ENCODE measurements around the gene MYF5.

MYF5 gene

GRCh38 chr12:80708259-80708974, 8.3 kb upstream of the MYF5 start:
- no peak for DNase-seq

- DNase-seq: no peak
These were observed 7.8 kb upstream of the MYF5 start for GRCh38 chr12:80708975-80709328.

- DNase-seq: no peak
These were observed 6.6 kb upstream of the MYF5 start for GRCh38 chr12:80709811-80710726.

GRCh38 chr12:80710727-80711449, 5.8 kb upstream of the MYF5 start:
- no peak for DNase-seq

GRCh38 chr12:80711866-80712265, 4.8 kb upstream of the MYF5 start:
- no peak for DNase-seq

GRCh38 chr12:80712866-80713265, 3.8 kb upstream of the MYF5 start:
- no peak for DNase-seq

- no peak for DNase-seq
These were observed 3.3 kb upstream of the MYF5 start for GRCh38 chr12:80713419-80713818.

GRCh38 chr12:80714055-80714454, 2.7 kb upstream of the MYF5 start:
- no peak for DNase-seq

- DNase-seq: no peak
These were observed 1.9 kb upstream of the MYF5 start for GRCh38 chr12:80714846-80715245.

GRCh38 chr12:80715713-80716249, 931 bp upstream of the MYF5 start:
- no peak for DNase-seq

GRCh38 chr12:80717856-80718255, 1.1 kb downstream of the MYF5 start:
- no peak for DNase-seq

- no peak for DNase-seq
These were observed 3.8 kb downstream of the MYF5 start for GRCh38 chr12:80720516-80720915.

GRCh38 chr12:80721326-80721725, 4.6 kb downstream of the MYF5 start:
- DNase-seq: no peak

- DNase-seq: no peak
These were observed 29.3 kb downstream of the MYF5 start for GRCh38 chr12:80745851-80746505.

- DNase-seq: no peak
These were observed 31.1 kb downstream of the MYF5 start for GRCh38 chr12:80747800-80748199.

GRCh38 chr12:80749456-80749855, 32.7 kb downstream of the MYF5 start:
- DNase-seq: no peak

GRCh38 chr12:80752464-80752863, 35.8 kb downstream of the MYF5 start:
- DNase-seq: no peak

GRCh38 chr12:80754274-80754673, 37.6 kb downstream of the MYF5 start:
- DNase-seq: no peak

GRCh38 chr12:80756875-80757274, 40.2 kb downstream of the MYF5 start:
- no peak for DNase-seq

GRCh38 chr12:80761838-80762237, 45.1 kb downstream of the MYF5 start:
- DNase-seq: no peak

- DNase-seq: no peak
These were observed 47.2 kb downstream of the MYF5 start for GRCh38 chr12:80763874-80764273.

GRCh38 chr12:80766210-80766609, 49.5 kb downstream of the MYF5 start:
- no peak for DNase-seq

- no peak for DNase-seq
These were observed 50.2 kb downstream of the MYF5 start for GRCh38 chr12:80766897-80767296.

All from effector CD8-positive, alpha-beta T cell (primary cell).